Cardiac fibroblast (primary cell): ENCODE results near the gene TERB1.

Source experiments
- DNase-seq, 2 donors: peaks; one replicate each; pipeline versions ENCODE4 v3.0.0 to v3.0.0-alpha.2; 2010; ENCODE audit warnings: low read depth in 2 of 2
- H3K4me3 ChIP-seq, 2 donors: replicated peaks in 1 of 2; 1 replicate in 1 of 2; 2 replicates in 1 of 2; pipeline ENCODE4 v1.5.1; 2011; ENCODE audit warnings: low read depth in 2 of 2, low read length in 2 of 2, mild to moderate bottlenecking in 2 of 2, moderate library complexity in 1 of 2
- CTCF ChIP-seq: IDR thresholded peaks from one replicate; pipeline ENCODE4 v1.5.1; 2011; ENCODE audit warnings: low read depth, mild to moderate bottlenecking, low read length, inconsistent platforms

Gene TERB1

GRCh38 chr16:66705790-66706505, 95.4 kb downstream of the TERB1 start:
- no peak overlapping the region for H3K4me3 ChIP-seq
- no peak for TF ChIP-seq CTCF
- peak; percentile 60 to 62 for DNase-seq
